Measurements from ENCODE around the gene TRPV6. TPM values are rescaled to one million over a fixed set of nuclear protein-coding genes. Genes with fewer than 3 reads are reported as not detected.

TRPV6 gene
- polyA plus RNA-seq, 3 donors, result 0.44 TPM; not detected in 2

DNA sequence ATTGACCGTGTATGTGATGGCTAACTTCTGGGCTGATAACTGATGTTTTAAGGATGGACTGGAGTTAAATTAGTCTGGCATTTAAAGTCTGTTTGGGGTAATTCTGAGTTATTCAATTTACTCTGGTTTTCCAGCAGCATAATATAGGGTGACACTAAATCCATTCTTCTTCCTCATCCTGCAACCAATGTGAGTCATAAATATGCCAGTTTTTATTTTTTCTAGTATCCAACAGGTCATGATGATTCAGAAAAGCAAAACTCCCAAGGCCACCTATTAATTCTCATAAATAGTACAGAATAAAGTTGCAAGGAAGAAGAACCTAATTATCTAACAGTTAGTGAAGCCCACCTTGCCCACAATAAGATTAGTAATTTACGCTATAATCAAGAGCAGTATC lies 38.2 kb downstream of the TRPV6 start:
- Histone ChIP-seq H3K4me1 (ENCODE audit: control insufficient read depth in 1 of 2, insufficient read depth in 2 of 2, low read length in 2 of 2) (no peaks in the 10 kb centered on the region), H3K4me2 (replicated peaks; ENCODE audit: extremely low read depth, low read length, poor library complexity, severe bottlenecking) (no peak overlapping the region), H3K36me3 (replicated peaks in 1 of 2; ENCODE audit: control insufficient read depth in 1 of 2, insufficient read depth in 2 of 2, low read length in 2 of 2) (no peaks in the 10 kb centered on the region), H3K9me3 (replicated peaks in 1 of 2; ENCODE audit: control insufficient read depth in 1 of 2, insufficient read depth in 1 of 2, low read length in 2 of 2) (no peaks in the 10 kb centered on the region), H3K27ac (ENCODE audit: low read depth in 1 of 2, low read length in 2 of 2) (no peak overlapping the region), H3K9ac (ENCODE audit: insufficient read depth, low read length, poor library complexity, severe bottlenecking) (no peak overlapping the region), H4K20me1 (ENCODE audit: insufficient read depth, low read length) (no peaks in the 10 kb centered on the region), H3K27me3 (ENCODE audit: control insufficient read depth in 2 of 2, insufficient read depth in 2 of 2, low read length in 2 of 2) (no peaks in the 10 kb centered on the region), H3K4me3 (replicated peaks in 1 of 3; ENCODE audit: low read depth in 2 of 3, low read length in 3 of 3) (no peak overlapping the region), H2AFZ (ENCODE audit: insufficient read depth, low read depth, low read length, poor library complexity, severe bottlenecking) (no peak overlapping the region), H3K79me2 (ENCODE audit: insufficient read depth, low read length) (no peaks in the 10 kb centered on the region)
- Mint-ChIP-seq H3K27ac (no peak overlapping the region), H3K9me3 (no peaks in the 10 kb centered on the region), H3K4me3 (no peak overlapping the region), H3K4me1 (no peaks in the 10 kb centered on the region), H3K36me3 (no peaks in the 10 kb centered on the region), H3K27me3 (ENCODE audit: low read depth in 3 of 3) (no peaks in the 10 kb centered on the region)
- DNase-seq, result no peak
- TF ChIP-seq, protein P1, sequence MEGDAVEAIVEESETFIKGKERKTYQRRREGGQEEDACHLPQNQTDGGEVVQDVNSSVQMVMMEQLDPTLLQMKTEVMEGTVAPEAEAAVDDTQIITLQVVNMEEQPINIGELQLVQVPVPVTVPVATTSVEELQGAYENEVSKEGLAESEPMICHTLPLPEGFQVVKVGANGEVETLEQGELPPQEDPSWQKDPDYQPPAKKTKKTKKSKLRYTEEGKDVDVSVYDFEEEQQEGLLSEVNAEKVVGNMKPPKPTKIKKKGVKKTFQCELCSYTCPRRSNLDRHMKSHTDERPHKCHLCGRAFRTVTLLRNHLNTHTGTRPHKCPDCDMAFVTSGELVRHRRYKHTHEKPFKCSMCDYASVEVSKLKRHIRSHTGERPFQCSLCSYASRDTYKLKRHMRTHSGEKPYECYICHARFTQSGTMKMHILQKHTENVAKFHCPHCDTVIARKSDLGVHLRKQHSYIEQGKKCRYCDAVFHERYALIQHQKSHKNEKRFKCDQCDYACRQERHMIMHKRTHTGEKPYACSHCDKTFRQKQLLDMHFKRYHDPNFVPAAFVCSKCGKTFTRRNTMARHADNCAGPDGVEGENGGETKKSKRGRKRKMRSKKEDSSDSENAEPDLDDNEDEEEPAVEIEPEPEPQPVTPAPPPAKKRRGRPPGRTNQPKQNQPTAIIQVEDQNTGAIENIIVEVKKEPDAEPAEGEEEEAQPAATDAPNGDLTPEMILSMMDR (IDR thresholded peaks at IDR 0.05), result no peak
- intact Hi-C loops (cut with micrococcal nuclease), result no loop called here
- no CpG with 5 or more reads among the region's 2 CpGs for WGBS (ENCODE audit: insufficient coverage)

DNA sequence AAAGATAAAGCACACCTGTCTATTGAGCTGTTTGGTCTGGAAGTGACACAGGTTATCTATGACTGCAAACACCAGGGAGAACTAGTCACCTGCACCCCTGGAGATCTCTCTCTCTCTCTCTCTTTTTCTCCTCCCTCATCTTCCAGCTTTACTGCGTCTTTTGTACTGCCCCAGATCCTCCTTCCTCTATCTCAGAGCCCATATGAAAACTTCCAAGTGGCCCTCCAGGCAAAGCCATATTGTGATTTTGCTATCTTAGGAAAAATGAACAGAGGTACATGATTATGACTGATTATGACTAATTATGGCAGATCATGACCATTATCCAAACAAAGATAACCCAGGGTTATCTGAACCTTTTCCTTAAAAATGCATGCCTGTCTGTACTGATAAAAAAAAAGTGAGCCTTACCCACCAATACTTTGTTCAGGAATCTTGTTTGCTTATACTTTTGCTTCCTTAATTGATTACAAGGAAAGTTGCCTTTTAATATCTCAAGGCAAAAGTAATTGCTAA lies 43.2 kb downstream of the TRPV6 start:
- no CpG with 5 or more reads among the region's 1 CpG for WGBS (ENCODE audit: insufficient coverage)
- Mint-ChIP-seq H3K27me3 (ENCODE audit: low read depth in 3 of 3) (peaks cover 0 to 1% (median 0%) of the 10 kb centered on the region in 3 donors), H3K4me1 (no peaks in the 10 kb centered on the region)

More for the DNA sequence above, 43.2 kb downstream of the TRPV6 start:
- intact Hi-C loops (cut with micrococcal nuclease), result no loop called here
- Mint-ChIP-seq H3K9me3 (no peaks in the 10 kb centered on the region), H3K27ac (no peak overlapping the region), H3K36me3 (no peaks in the 10 kb centered on the region), H3K4me3 (no peak overlapping the region)
- Histone ChIP-seq H3K27ac (ENCODE audit: low read depth in 1 of 2, low read length in 2 of 2) (no peak overlapping the region), H4K20me1 (ENCODE audit: insufficient read depth, low read length) (no peaks in the 10 kb centered on the region), H3K27me3 (ENCODE audit: control insufficient read depth in 2 of 2, insufficient read depth in 2 of 2, low read length in 2 of 2) (no peaks in the 10 kb centered on the region), H3K36me3 (replicated peaks in 1 of 2; ENCODE audit: control insufficient read depth in 1 of 2, insufficient read depth in 2 of 2, low read length in 2 of 2) (no peaks in the 10 kb centered on the region), H3K4me3 (replicated peaks in 1 of 3; ENCODE audit: low read depth in 2 of 3, low read length in 3 of 3) (no peak overlapping the region), H3K9me3 (replicated peaks in 1 of 2; ENCODE audit: control insufficient read depth in 1 of 2, insufficient read depth in 1 of 2, low read length in 2 of 2) (no peaks in the 10 kb centered on the region), H3K4me2 (replicated peaks; ENCODE audit: extremely low read depth, low read length, poor library complexity, severe bottlenecking) (no peak overlapping the region), H3K79me2 (ENCODE audit: insufficient read depth, low read length) (no peaks in the 10 kb centered on the region), H2AFZ (ENCODE audit: insufficient read depth, low read depth, low read length, poor library complexity, severe bottlenecking) (no peak overlapping the region), H3K9ac (ENCODE audit: insufficient read depth, low read length, poor library complexity, severe bottlenecking) (no peak overlapping the region), H3K4me1 (ENCODE audit: control insufficient read depth in 1 of 2, insufficient read depth in 2 of 2, low read length in 2 of 2) (no peaks in the 10 kb centered on the region)
- DNase-seq, result no peak
- TF ChIP-seq, protein P1 (IDR thresholded peaks at IDR 0.05), result no peak

All from CD14-positive monocyte (primary cell).